HEK293 (cell line): ENCODE measurements around the gene FAM193B.
A peak's percentile ranks its signal among the peaks of the same experiment; 100 is the strongest.

Experiments
- GLIS1 ChIP-seq: fragments of 450-650 bp; formaldehyde crosslinking; IDR thresholded peaks from 2 replicates; pipeline ENCODE4 v1.5.1; 2016; ENCODE audit warnings: missing biosample characterization, missing genetic modification characterization
- KLF8 ChIP-seq: fragments of 450-650 bp; formaldehyde crosslinking; IDR thresholded peaks from 2 replicates; pipeline ENCODE4 v1.5.1; 2016; ENCODE audit warnings: missing biosample characterization, missing genetic modification characterization
- MEIS1 ChIP-seq: sonication (generic); formaldehyde crosslinking; IDR thresholded peaks from 2 replicates; pipeline ENCODE4 v1.8.1; 2022; ENCODE audit warnings: missing genetic modification reagents, mild to moderate bottlenecking, borderline replicate concordance
- SALL2 ChIP-seq: fragments of 450-650 bp; formaldehyde crosslinking; IDR thresholded peaks from 2 replicates; pipeline ENCODE4 v1.5.0; 2017; ENCODE audit warnings: missing biosample characterization, mild to moderate bottlenecking, missing genetic modification characterization, borderline replicate concordance
- SCRT1 ChIP-seq: fragments of 450-650 bp; formaldehyde crosslinking; IDR thresholded peaks from 2 replicates; pipeline ENCODE4 v1.5.1; 2016; ENCODE audit warnings: missing biosample characterization, missing genetic modification characterization, borderline replicate concordance
- SETDB1 ChIP-seq: IDR thresholded peaks from one replicate; pipeline ENCODE4 v1.6.1; 2017; ENCODE audit warnings: mild to moderate bottlenecking, low read length, moderate library complexity, mixed read lengths; ENCODE audit not compliant: insufficient read length
- SP3 ChIP-seq: fragments of 450-650 bp; formaldehyde crosslinking; IDR thresholded peaks from 2 replicates; pipeline ENCODE4 v1.5.1; 2016; ENCODE audit warnings: missing biosample characterization, missing genetic modification characterization
- YY1 ChIP-seq: fragments of 450-650 bp; formaldehyde crosslinking; IDR thresholded peaks from 2 replicates; pipeline ENCODE4 v1.5.1; 2018; ENCODE audit warnings: missing biosample characterization, missing genetic modification characterization
- ZBTB21 ChIP-seq: fragments of 450-650 bp; formaldehyde crosslinking; IDR thresholded peaks from 2 replicates; pipeline ENCODE4 v1.5.1; 2017; ENCODE audit warnings: missing biosample characterization, missing genetic modification characterization
- ZBTB48 ChIP-seq: fragments of 450-650 bp; formaldehyde crosslinking; IDR thresholded peaks from 2 replicates; pipeline ENCODE4 v1.5.1; 2016; ENCODE audit warnings: missing biosample characterization, missing genetic modification characterization
- ZNF112 ChIP-seq: fragments of 450-650 bp; formaldehyde crosslinking; IDR thresholded peaks from 2 replicates; pipeline ENCODE4 v1.5.0; 2017; ENCODE audit warnings: missing biosample characterization, missing genetic modification characterization
- ZNF132 ChIP-seq: fragments of 450-650 bp; formaldehyde crosslinking; IDR thresholded peaks from 2 replicates; pipeline ENCODE4 v1.5.1; 2017; ENCODE audit warnings: missing biosample characterization, missing genetic modification characterization, borderline replicate concordance
- ZNF133 ChIP-seq: fragments of 450-650 bp; formaldehyde crosslinking; IDR thresholded peaks from 2 replicates; pipeline ENCODE4 v1.5.1; 2016; ENCODE audit warnings: missing biosample characterization, missing genetic modification characterization
- ZNF169 ChIP-seq: fragments of 450-650 bp; formaldehyde crosslinking; IDR thresholded peaks from 2 replicates; pipeline ENCODE4 v1.5.1; 2016; ENCODE audit warnings: missing biosample characterization, missing genetic modification characterization
- ZNF221 ChIP-seq: fragments of 450-650 bp; formaldehyde crosslinking; IDR thresholded peaks from 2 replicates; pipeline ENCODE4 v1.5.1; 2017; ENCODE audit warnings: missing biosample characterization, missing genetic modification characterization, borderline replicate concordance
- ZNF248 ChIP-seq: fragments of 450-650 bp; formaldehyde crosslinking; IDR thresholded peaks from 2 replicates; pipeline ENCODE4 v1.5.1; 2017; ENCODE audit warnings: missing biosample characterization, missing genetic modification characterization
- ZNF292 ChIP-seq: fragments of 450-650 bp; formaldehyde crosslinking; IDR thresholded peaks from 2 replicates; pipeline ENCODE4 v1.5.1; 2016; ENCODE audit warnings: low read depth, missing biosample characterization, missing genetic modification characterization, borderline replicate concordance
- ZNF302 ChIP-seq: fragments of 450-650 bp; formaldehyde crosslinking; IDR thresholded peaks from 2 replicates; pipeline ENCODE4 v1.5.1; 2016; ENCODE audit warnings: missing biosample characterization, missing genetic modification characterization, low read depth
- ZNF37A ChIP-seq: fragments of 450-650 bp; IDR thresholded peaks from 2 replicates; pipeline ENCODE4 v1.5.1; 2018; ENCODE audit warnings: missing biosample characterization, missing genetic modification characterization
- ZNF473 ChIP-seq: fragments of 450-650 bp; formaldehyde crosslinking; IDR thresholded peaks from 2 replicates; pipeline ENCODE4 v1.5.1; 2017; ENCODE audit warnings: missing biosample characterization, missing genetic modification characterization
- ZNF510 ChIP-seq: fragments of 450-650 bp; formaldehyde crosslinking; IDR thresholded peaks from 2 replicates; pipeline ENCODE4 v1.5.1; 2018; ENCODE audit warnings: mild to moderate bottlenecking, missing genetic modification characterization, missing biosample characterization; ENCODE audit not compliant: insufficient replicate concordance
- ZNF529 ChIP-seq: fragments of 450-650 bp; formaldehyde crosslinking; IDR thresholded peaks from 2 replicates; pipeline ENCODE4 v1.5.1; 2017; ENCODE audit warnings: missing genetic modification characterization, missing biosample characterization; ENCODE audit not compliant: insufficient replicate concordance
- ZNF549 ChIP-seq: fragments of 450-650 bp; IDR thresholded peaks from 2 replicates; pipeline ENCODE4 v1.5.1; 2018; ENCODE audit warnings: missing biosample characterization, missing genetic modification characterization, mild to moderate bottlenecking, inconsistent platforms, moderate library complexity
- ZNF558 ChIP-seq: fragments of 450-650 bp; formaldehyde crosslinking; IDR thresholded peaks from 2 replicates; pipeline ENCODE4 v1.5.1; 2016; ENCODE audit warnings: missing biosample characterization, missing genetic modification characterization
- ZNF560 ChIP-seq: fragments of 450-650 bp; formaldehyde crosslinking; IDR thresholded peaks from 2 replicates; pipeline ENCODE4 v1.5.1; 2017; ENCODE audit warnings: missing biosample characterization, missing genetic modification characterization, borderline replicate concordance
- ZNF621 ChIP-seq: fragments of 450-650 bp; formaldehyde crosslinking; IDR thresholded peaks from 2 replicates; pipeline ENCODE4 v1.5.1; 2017; ENCODE audit warnings: missing biosample characterization, missing genetic modification characterization
- ZNF658 ChIP-seq: fragments of 450-650 bp; formaldehyde crosslinking; IDR thresholded peaks from 2 replicates; pipeline ENCODE4; 2016; ENCODE audit warnings: missing biosample characterization, missing genetic modification characterization
- ZNF701 ChIP-seq: fragments of 450-650 bp; formaldehyde crosslinking; IDR thresholded peaks from 2 replicates; pipeline ENCODE4 v1.5.1; 2016; ENCODE audit warnings: missing biosample characterization, missing genetic modification characterization
- ZNF768 ChIP-seq: fragments of 450-650 bp; formaldehyde crosslinking; IDR thresholded peaks from 2 replicates; pipeline ENCODE4 v1.5.1; 2018; ENCODE audit warnings: missing biosample characterization, mild to moderate bottlenecking, missing genetic modification characterization
- ZSCAN16 ChIP-seq: fragments of 450-650 bp; formaldehyde crosslinking; IDR thresholded peaks from 2 replicates; pipeline ENCODE4 v1.5.1; 2016; ENCODE audit warnings: missing biosample characterization, missing genetic modification characterization
- TF ChIP-seq, protein P1 (sequence below): fragments of 450-650 bp; formaldehyde crosslinking; IDR thresholded peaks from 2 replicates; pipeline ENCODE4 v1.5.1; 2016; ENCODE audit warnings: missing biosample characterization, missing genetic modification characterization
- TF ChIP-seq, protein P2 (sequence below): fragments of 450-650 bp; formaldehyde crosslinking; IDR thresholded peaks from 2 replicates; pipeline ENCODE4; 2016; ENCODE audit warnings: missing biosample characterization, missing genetic modification characterization
- TF ChIP-seq, protein P3 (sequence below): fragments of 450-650 bp; formaldehyde crosslinking; IDR thresholded peaks from 2 replicates; pipeline ENCODE4 v1.5.1; 2017; ENCODE audit warnings: missing biosample characterization, missing genetic modification characterization
- TF ChIP-seq, protein P4 (sequence below): fragments of 450-650 bp; formaldehyde crosslinking; IDR thresholded peaks from 2 replicates; pipeline ENCODE4 v1.5.1; 2016; ENCODE audit warnings: missing biosample characterization, missing genetic modification characterization
- TF ChIP-seq, protein P5 (sequence below): fragments of 450-650 bp; formaldehyde crosslinking; IDR thresholded peaks from 2 replicates; pipeline ENCODE4 v1.5.1; 2016; ENCODE audit warnings: missing biosample characterization, missing genetic modification characterization

Gene FAM193B

DNA sequence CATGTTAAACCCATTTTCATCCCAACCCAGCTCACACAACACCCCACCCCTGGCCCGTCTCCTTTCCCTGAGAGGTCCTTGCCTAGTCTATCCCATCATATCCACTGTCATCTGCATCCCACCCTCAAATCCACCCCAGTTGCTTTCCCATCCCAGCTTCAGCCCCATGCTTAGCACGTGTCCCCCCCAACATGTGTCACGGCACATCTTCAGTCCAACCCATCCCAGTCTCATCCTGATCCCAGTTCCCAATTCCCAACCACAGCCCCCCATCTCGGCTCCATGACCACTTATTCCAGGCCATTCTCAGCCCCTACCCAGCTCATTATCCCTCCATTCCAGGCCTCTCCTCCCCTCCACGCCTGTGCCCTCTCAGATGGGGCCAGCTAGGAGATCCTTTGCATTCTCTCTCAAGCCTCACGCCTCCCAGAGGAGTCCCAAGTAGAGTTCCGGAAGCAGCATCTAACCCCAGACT is 80.3 kb downstream of the FAM193B start (continued):
- TF ChIP-seq YY1 (tag by site-specific recombination) = no peak
- TF ChIP-seq ZNF473 = no peak
- TF ChIP-seq ZNF112 (tag by site-specific recombination) = no peak
- no peak for TF ChIP-seq ZNF133
- TF ChIP-seq ZSCAN16 (tag by site-specific recombination) = no peak
- TF ChIP-seq, protein P1, sequence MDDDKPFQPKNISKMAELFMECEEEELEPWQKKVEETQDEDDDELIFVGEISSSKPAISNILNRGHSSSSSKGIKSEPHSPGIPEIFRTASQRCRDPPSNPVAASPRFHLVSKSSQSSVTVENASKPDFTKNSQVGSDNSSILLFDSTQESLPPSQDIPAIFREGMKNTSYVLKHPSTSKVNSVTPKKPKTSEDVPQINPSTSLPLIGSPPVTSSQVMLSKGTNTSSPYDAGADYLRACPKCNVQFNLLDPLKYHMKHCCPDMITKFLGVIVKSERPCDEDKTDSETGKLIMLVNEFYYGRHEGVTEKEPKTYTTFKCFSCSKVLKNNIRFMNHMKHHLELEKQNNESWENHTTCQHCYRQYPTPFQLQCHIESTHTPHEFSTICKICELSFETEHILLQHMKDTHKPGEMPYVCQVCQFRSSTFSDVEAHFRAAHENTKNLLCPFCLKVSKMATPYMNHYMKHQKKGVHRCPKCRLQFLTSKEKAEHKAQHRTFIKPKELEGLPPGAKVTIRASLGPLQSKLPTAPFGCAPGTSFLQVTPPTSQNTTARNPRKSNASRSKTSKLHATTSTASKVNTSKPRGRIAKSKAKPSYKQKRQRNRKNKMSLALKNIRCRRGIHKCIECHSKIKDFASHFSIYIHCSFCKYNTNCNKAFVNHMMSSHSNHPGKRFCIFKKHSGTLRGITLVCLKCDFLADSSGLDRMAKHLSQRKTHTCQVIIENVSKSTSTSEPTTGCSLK (tag by site-specific recombination) = no peak
- TF ChIP-seq ZNF549 (tag by site-specific recombination) = no peak
- TF ChIP-seq ZNF510 (tag by site-specific recombination) = no peak
- TF ChIP-seq ZNF560 (tag by site-specific recombination) = no peak
- TF ChIP-seq, protein P2, sequence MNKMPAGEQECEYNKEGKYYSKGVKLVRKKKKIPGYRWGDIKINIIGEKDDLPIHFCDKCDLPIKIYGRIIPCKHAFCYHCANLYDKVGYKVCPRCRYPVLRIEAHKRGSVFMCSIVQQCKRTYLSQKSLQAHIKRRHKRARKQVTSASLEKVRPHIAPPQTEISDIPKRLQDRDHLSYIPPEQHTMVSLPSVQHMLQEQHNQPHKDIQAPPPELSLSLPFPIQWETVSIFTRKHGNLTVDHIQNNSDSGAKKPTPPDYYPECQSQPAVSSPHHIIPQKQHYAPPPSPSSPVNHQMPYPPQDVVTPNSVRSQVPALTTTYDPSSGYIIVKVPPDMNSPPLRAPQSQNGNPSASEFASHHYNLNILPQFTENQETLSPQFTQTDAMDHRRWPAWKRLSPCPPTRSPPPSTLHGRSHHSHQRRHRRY (tag by site-specific recombination) = no peak
- TF ChIP-seq ZNF169 = no peak
- no peak for TF ChIP-seq ZBTB48 (tag by site-specific recombination)
- TF ChIP-seq ZNF621 = 0 out of 2 replicates have a peak, but pooled peaks have one; percentile 30
- no peak for TF ChIP-seq ZNF658
- no peak for TF ChIP-seq MEIS1 (CRISPR knock-in tag)
- no peak for TF ChIP-seq ZNF768 (tag by site-specific recombination)
- TF ChIP-seq SALL2 (tag by site-specific recombination) = no peak
- TF ChIP-seq ZNF132 (tag by site-specific recombination) = no peak
- peak; percentile 9; the same call in 1 of the 2 replicates for TF ChIP-seq SP3 (tag by site-specific recombination)
- TF ChIP-seq, protein P3, sequence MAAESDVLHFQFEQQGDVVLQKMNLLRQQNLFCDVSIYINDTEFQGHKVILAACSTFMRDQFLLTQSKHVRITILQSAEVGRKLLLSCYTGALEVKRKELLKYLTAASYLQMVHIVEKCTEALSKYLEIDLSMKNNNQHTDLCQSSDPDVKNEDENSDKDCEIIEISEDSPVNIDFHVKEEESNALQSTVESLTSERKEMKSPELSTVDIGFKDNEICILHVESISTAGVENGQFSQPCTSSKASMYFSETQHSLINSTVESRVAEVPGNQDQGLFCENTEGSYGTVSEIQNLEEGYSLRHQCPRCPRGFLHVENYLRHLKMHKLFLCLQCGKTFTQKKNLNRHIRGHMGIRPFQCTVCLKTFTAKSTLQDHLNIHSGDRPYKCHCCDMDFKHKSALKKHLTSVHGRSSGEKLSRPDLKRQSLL (tag by site-specific recombination) = no peak
- TF ChIP-seq KLF8 = no peak
- no peak for TF ChIP-seq ZBTB21
- no peak for TF ChIP-seq ZNF558 (tag by site-specific recombination)
- no peak for TF ChIP-seq ZNF221
- TF ChIP-seq, protein P4, sequence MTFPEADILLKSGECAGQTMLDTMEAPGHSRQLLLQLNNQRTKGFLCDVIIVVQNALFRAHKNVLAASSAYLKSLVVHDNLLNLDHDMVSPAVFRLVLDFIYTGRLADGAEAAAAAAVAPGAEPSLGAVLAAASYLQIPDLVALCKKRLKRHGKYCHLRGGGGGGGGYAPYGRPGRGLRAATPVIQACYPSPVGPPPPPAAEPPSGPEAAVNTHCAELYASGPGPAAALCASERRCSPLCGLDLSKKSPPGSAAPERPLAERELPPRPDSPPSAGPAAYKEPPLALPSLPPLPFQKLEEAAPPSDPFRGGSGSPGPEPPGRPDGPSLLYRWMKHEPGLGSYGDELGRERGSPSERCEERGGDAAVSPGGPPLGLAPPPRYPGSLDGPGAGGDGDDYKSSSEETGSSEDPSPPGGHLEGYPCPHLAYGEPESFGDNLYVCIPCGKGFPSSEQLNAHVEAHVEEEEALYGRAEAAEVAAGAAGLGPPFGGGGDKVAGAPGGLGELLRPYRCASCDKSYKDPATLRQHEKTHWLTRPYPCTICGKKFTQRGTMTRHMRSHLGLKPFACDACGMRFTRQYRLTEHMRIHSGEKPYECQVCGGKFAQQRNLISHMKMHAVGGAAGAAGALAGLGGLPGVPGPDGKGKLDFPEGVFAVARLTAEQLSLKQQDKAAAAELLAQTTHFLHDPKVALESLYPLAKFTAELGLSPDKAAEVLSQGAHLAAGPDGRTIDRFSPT (tag by site-specific recombination) = no peak
- no peak for TF ChIP-seq ZNF701 (tag by site-specific recombination)
- TF ChIP-seq ZNF248 (tag by site-specific recombination) = no peak
- TF ChIP-seq SCRT1 (tag by site-specific recombination) = no peak
- no peak for TF ChIP-seq ZNF302
- TF ChIP-seq GLIS1 (tag by site-specific recombination) = no peak
- no peak for TF ChIP-seq SETDB1
- TF ChIP-seq, protein P5, sequence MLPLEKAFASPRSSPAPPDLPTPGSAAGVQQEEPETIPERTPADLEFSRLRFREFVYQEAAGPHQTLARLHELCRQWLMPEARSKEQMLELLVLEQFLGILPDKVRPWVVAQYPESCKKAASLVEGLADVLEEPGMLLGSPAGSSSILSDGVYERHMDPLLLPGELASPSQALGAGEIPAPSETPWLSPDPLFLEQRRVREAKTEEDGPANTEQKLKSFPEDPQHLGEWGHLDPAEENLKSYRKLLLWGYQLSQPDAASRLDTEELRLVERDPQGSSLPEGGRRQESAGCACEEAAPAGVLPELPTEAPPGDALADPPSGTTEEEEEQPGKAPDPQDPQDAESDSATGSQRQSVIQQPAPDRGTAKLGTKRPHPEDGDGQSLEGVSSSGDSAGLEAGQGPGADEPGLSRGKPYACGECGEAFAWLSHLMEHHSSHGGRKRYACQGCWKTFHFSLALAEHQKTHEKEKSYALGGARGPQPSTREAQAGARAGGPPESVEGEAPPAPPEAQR (tag by site-specific recombination) = no peak
- TF ChIP-seq ZNF292 (tag by site-specific recombination) = no peak
- TF ChIP-seq ZNF529 (tag by site-specific recombination) = no peak
- TF ChIP-seq ZNF37A (tag by site-specific recombination) = no peak
